ENCODE results near the gene GABPB1. TPM values are rescaled to one million over a fixed set of nuclear protein-coding genes. Genes with fewer than 3 reads are reported as not detected.

GABPB1 gene
- total RNA-seq, 1 donor from 2014 or later: 77.7 TPM

DNA sequence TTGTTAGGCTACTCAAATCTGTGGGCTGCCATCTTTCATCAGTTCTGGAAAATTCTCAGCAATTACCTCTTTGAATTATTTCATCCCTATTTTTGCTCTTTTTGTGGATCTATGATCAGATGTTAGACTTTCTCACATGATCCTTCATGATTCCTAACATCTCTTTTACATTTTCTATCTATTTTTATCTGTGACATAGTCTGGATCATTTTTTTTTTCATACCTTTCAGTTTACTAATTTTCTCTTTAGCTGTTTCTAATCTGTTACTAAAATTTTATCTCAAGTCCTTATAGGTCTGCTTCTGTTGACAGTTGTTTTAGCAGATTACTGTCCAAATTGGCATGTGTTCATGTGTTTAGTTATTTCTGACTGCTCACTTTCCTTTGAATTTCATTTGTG is 47.2 kb downstream of the GABPB1 start:
- H3K36me3 Mint-ChIP-seq: peaks cover 35% of the 10 kb centered on the region
- DNase-seq (ENCODE audit: low spot score): no peak
- H3K36me3 ChIP-seq: peaks cover 8% of the 10 kb centered on the region
- no peaks in the 10 kb centered on the region for H3K27me3 Mint-ChIP-seq (ENCODE audit: insufficient read depth, low read depth)
- peaks cover 14% of the 10 kb centered on the region for H3K9me3 Mint-ChIP-seq
- no peak overlapping the region for H3K27ac ChIP-seq
- H2AFZ ChIP-seq (replicated peaks): no peak overlapping the region
- no peaks in the 10 kb centered on the region for H3K4me1 Mint-ChIP-seq
- H3K79me2 ChIP-seq (ENCODE audit: low read depth): peaks cover 17% of the 10 kb centered on the region
- TF ChIP-seq, protein P1, sequence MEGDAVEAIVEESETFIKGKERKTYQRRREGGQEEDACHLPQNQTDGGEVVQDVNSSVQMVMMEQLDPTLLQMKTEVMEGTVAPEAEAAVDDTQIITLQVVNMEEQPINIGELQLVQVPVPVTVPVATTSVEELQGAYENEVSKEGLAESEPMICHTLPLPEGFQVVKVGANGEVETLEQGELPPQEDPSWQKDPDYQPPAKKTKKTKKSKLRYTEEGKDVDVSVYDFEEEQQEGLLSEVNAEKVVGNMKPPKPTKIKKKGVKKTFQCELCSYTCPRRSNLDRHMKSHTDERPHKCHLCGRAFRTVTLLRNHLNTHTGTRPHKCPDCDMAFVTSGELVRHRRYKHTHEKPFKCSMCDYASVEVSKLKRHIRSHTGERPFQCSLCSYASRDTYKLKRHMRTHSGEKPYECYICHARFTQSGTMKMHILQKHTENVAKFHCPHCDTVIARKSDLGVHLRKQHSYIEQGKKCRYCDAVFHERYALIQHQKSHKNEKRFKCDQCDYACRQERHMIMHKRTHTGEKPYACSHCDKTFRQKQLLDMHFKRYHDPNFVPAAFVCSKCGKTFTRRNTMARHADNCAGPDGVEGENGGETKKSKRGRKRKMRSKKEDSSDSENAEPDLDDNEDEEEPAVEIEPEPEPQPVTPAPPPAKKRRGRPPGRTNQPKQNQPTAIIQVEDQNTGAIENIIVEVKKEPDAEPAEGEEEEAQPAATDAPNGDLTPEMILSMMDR (IDR thresholded peaks at IDR 0.05): no peak
- no peak for TF ChIP-seq EZH2phosphoT487 (IDR thresholded peaks at IDR 0.05)
- no peak for TF ChIP-seq EZH2 (IDR thresholded peaks at IDR 0.05)
- H3K27ac Mint-ChIP-seq: no peak overlapping the region
- no peaks in the 10 kb centered on the region for H3K4me1 ChIP-seq
- H3K4me3 ChIP-seq: no peak overlapping the region
- H3F3A ChIP-seq (ENCODE audit: low read depth): no peaks in the 10 kb centered on the region
- H3K9ac ChIP-seq: no peak overlapping the region
- H3K4me2 ChIP-seq: no peak overlapping the region
- no peaks in the 10 kb centered on the region for H4K20me1 ChIP-seq (ENCODE audit: low read depth)
- H3K9me3 ChIP-seq (ENCODE audit: low read depth): peaks cover 11% of the 10 kb centered on the region
- no peak overlapping the region for H3K4me3 Mint-ChIP-seq
- no peaks in the 10 kb centered on the region for H3K27me3 ChIP-seq

DNA sequence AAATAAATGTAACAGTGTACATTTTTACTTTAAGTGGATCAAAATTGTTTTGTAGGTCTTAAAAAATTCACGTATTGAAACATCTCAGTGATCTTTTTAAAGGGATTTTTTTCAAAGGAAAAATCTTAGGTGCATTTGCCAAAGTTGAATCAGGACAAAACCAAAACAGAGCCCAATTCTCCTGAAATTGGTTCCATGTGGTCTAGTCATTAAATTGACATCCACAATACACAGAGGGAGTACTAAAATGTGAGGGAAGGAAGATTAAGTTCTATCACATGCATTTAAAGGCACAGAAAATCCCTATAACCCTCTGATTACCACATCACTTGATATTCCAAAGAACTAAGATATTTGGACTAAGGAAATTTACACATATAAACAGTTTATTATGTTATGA is 50.2 kb downstream of the GABPB1 start:
- no peaks in the 10 kb centered on the region for H3K4me1 Mint-ChIP-seq
- Histone ChIP-seq H3F3A (ENCODE audit: low read depth) (no peaks in the 10 kb centered on the region), H3K27me3 (no peaks in the 10 kb centered on the region), H3K79me2 (ENCODE audit: low read depth) (peaks cover 8% of the 10 kb centered on the region), H3K4me2 (no peak overlapping the region), H4K20me1 (ENCODE audit: low read depth) (no peaks in the 10 kb centered on the region), H2AFZ (replicated peaks) (no peak overlapping the region), H3K9me3 (ENCODE audit: low read depth) (peaks cover 11% of the 10 kb centered on the region), H3K9ac (no peak overlapping the region), H3K4me1 (no peaks in the 10 kb centered on the region), H3K36me3 (peaks cover 19% of the 10 kb centered on the region), H3K27ac (no peak overlapping the region), H3K4me3 (no peak overlapping the region)
- TF ChIP-seq EZH2 (IDR thresholded peaks at IDR 0.05) (no peak), EZH2phosphoT487 (IDR thresholded peaks at IDR 0.05) (no peak)
- TF ChIP-seq, protein P1 (IDR thresholded peaks at IDR 0.05): no peak
- peaks cover 14% of the 10 kb centered on the region for H3K9me3 Mint-ChIP-seq
- no peak overlapping the region for H3K27ac Mint-ChIP-seq
- no peak overlapping the region for H3K4me3 Mint-ChIP-seq
- no peak for DNase-seq (ENCODE audit: low spot score)
- peaks cover 42% of the 10 kb centered on the region for H3K36me3 Mint-ChIP-seq
- H3K27me3 Mint-ChIP-seq (ENCODE audit: insufficient read depth, low read depth): no peaks in the 10 kb centered on the region

DNA sequence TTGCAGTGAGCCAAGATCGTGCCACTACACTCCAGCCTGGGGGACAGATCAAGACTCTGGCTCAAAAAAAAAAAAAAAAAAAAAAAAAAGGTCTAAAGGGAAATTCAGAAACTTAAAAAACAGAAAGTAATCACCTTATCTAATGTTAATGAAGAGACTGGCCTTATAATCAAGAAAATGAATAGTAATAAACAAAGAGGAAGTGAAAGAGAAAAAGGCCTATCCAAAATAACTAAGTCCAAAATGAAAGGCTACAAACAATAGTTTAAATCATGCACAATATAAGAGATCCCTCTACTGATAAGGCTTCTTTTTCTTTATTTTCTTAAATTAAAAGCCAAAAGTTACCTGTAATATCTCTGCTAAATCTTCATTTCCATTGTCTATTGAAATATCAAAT is 52.4 kb downstream of the GABPB1 start:
- H4K20me1 ChIP-seq (ENCODE audit: low read depth): no peaks in the 10 kb centered on the region
- no peaks in the 10 kb centered on the region for H3F3A ChIP-seq (ENCODE audit: low read depth)
- TF ChIP-seq EZH2phosphoT487 (IDR thresholded peaks at IDR 0.05) (no peak), EZH2 (IDR thresholded peaks at IDR 0.05) (no peak)
- TF ChIP-seq, protein P1 (IDR thresholded peaks at IDR 0.05): no peak
- H3K27ac ChIP-seq: no peak overlapping the region
- H3K79me2 ChIP-seq (ENCODE audit: low read depth): peaks cover 8% of the 10 kb centered on the region
- DNase-seq (ENCODE audit: low spot score): no peak
- H3K9me3 ChIP-seq (ENCODE audit: low read depth): peaks cover 6% of the 10 kb centered on the region
- peaks cover 19% of the 10 kb centered on the region for H3K36me3 ChIP-seq
- Mint-ChIP-seq H3K27ac (no peak overlapping the region), H3K4me1 (no peaks in the 10 kb centered on the region), H3K9me3 (peaks cover 6% of the 10 kb centered on the region), H3K4me3 (no peak overlapping the region), H3K27me3 (ENCODE audit: insufficient read depth, low read depth) (no peaks in the 10 kb centered on the region), H3K36me3 (peaks cover 28% of the 10 kb centered on the region)
- no peak overlapping the region for H3K9ac ChIP-seq
- H3K4me2 ChIP-seq: no peak overlapping the region
- no peak overlapping the region for H2AFZ ChIP-seq (replicated peaks)
- no peaks in the 10 kb centered on the region for H3K27me3 ChIP-seq
- H3K4me3 ChIP-seq: no peak overlapping the region
- no peaks in the 10 kb centered on the region for H3K4me1 ChIP-seq
